K562 (cell line): ENCODE data around the gene SNRNP200. TPM values are rescaled to one million over a fixed set of nuclear protein-coding genes. Genes with fewer than 3 reads are reported as not detected.

ENCODE experiments used
- ATF1 ChIP-seq, 2 experiments: fragments of 450-650 bp in 1 of 2; IDR thresholded peaks; 2 replicates each; pipeline ENCODE4 v1.6.1; 2016; ENCODE audit warnings: missing compliant biosample characterization in 1 of 2, missing genetic modification characterization in 1 of 2
- BACH1 ChIP-seq: fragments of 200-800 bp; sonication (Bioruptor generic); IDR thresholded peaks from 2 replicates; pipeline ENCODE4 v1.6.1; 2016; ENCODE audit warnings: missing genetic modification characterization, missing compliant biosample characterization
- CREB1 ChIP-seq, 2 experiments: sonication (generic) in 1 of 2; formaldehyde crosslinking in 1 of 2; IDR thresholded peaks; 2 replicates each; pipeline versions ENCODE4 v1.6.1 to v1.8.0; 2012 to 2022; ENCODE audit warnings: inconsistent platforms in 1 of 2, mild to moderate bottlenecking in 1 of 2, missing genetic modification reagents in 1 of 2, moderate library complexity in 1 of 2
- CREM ChIP-seq: IDR thresholded peaks from 2 replicates; pipeline ENCODE4 v1.6.1; 2014; ENCODE audit warnings: antibody characterized with exemption, low read depth
- FOXA3 ChIP-seq, 2 experiments: fragments of 450-650 bp in 1 of 2; sonication (generic) in 1 of 2; formaldehyde crosslinking; IDR thresholded peaks in 1 of 2; conservative IDR thresholded peaks in 1 of 2; 2 replicates each; pipeline versions ENCODE4 v1.4.0 to v1.8.0; 2020 to 2022; ENCODE audit warnings: mild to moderate bottlenecking in 2 of 2, missing genetic modification reagents in 1 of 2
- JUN ChIP-seq, 2 experiments: sonication (generic) in 1 of 2; formaldehyde crosslinking in 1 of 2; IDR thresholded peaks; 2 replicates each; pipeline versions ENCODE4 v1.6.1 to v1.8.0; 2012 to 2022; ENCODE audit warnings: borderline replicate concordance in 2 of 2, mild to moderate bottlenecking in 2 of 2, improper control_type of control experiment in 1 of 2, low read depth in 1 of 2, low read length in 1 of 2, missing genetic modification reagents in 1 of 2
- NFE2 ChIP-seq: IDR thresholded peaks from 2 replicates; pipeline ENCODE4 v1.6.1; 2014; ENCODE audit warnings: antibody characterized with exemption, low read depth
- NFRKB ChIP-seq: fragments of 450-650 bp; IDR thresholded peaks from 2 replicates; pipeline ENCODE4 v1.6.1; 2016; ENCODE audit warnings: low read depth
- POLR2H ChIP-seq: IDR thresholded peaks from 2 replicates; pipeline ENCODE4 v1.6.1; 2016; ENCODE audit warnings: missing genetic modification characterization, low read depth, mild to moderate bottlenecking, control low read depth, missing compliant biosample characterization, moderate library complexity
- RNF2 ChIP-seq: sonication (generic); IDR thresholded peaks from 2 replicates; pipeline ENCODE4 v1.6.1; 2016
- polyA plus RNA-seq, 8 experiments: library from polyadenylated mRNA; depleted of rRNA in 4 of 8; stranded (reverse) in 5 of 8; unstranded in 3 of 8; fragments of >200 nt; fragmentation: Nextera tagmentation in 2 of 8; fragmentation: Illumina TruSeq in 1 of 8; extraction: Ambion mirVana in 2 of 8; extraction: Trizol in 1 of 8; gene quantifications; 2 replicates each; pipeline versions ENCODE4 v1.2.1 to v1.2.3, GENCODE V29; 2011 to 2014; ENCODE audit warnings: inconsistent platforms in 1 of 8, missing spikeins in 1 of 8
- total RNA-seq, 7 experiments: library from RNA; depleted of rRNA in 6 of 7; stranded (reverse); fragments of >200 nt in 6 of 7; fragmentation: Illumina TruSeq in 2 of 7; extraction: Trizol in 2 of 7; gene quantifications; 2 replicates each; pipeline versions ENCODE4 v1.2.1 to v1.2.3, GENCODE V29; 2011 to 2021; ENCODE audit warnings: low replicate concordance in 1 of 7
- TF ChIP-seq, protein P1 (sequence below): fragments of 250-450 bp; sonication (Bioruptor Pico); IDR thresholded peaks from 2 replicates; pipeline ENCODE4 v1.8.0; 2022; ENCODE audit warnings: inconsistent platforms, mild to moderate bottlenecking, moderate library complexity, borderline replicate concordance
- TF ChIP-seq, protein P2 (sequence below): sonication (generic); formaldehyde crosslinking; IDR thresholded peaks from 2 replicates; pipeline ENCODE4 v1.8.0; 2022; ENCODE audit warnings: mild to moderate bottlenecking, missing genetic modification reagents
- TF ChIP-seq, protein P3 (sequence below), 2 experiments: IDR thresholded peaks; 2 replicates each; pipeline ENCODE4 v1.6.1; 2011; ENCODE audit warnings: borderline replicate concordance in 1 of 2, control low read depth in 1 of 2, low read depth in 1 of 2, low read length in 1 of 2, mild to moderate bottlenecking in 1 of 2, mixed read lengths in 1 of 2, moderate library complexity in 1 of 2; ENCODE audit not compliant: insufficient read depth in 1 of 2, insufficient read length in 1 of 2, poor library complexity in 1 of 2, severe bottlenecking in 1 of 2; ENCODE audit errors: extremely low read depth in 1 of 2

Gene SNRNP200
- total and polyA plus RNA-seq, 9 of the 15 experiments (the other 6 are each of a cell fraction or from before 2014, with no cell fraction given), result 76.1 to 231 (median 155) TPM

DNA sequence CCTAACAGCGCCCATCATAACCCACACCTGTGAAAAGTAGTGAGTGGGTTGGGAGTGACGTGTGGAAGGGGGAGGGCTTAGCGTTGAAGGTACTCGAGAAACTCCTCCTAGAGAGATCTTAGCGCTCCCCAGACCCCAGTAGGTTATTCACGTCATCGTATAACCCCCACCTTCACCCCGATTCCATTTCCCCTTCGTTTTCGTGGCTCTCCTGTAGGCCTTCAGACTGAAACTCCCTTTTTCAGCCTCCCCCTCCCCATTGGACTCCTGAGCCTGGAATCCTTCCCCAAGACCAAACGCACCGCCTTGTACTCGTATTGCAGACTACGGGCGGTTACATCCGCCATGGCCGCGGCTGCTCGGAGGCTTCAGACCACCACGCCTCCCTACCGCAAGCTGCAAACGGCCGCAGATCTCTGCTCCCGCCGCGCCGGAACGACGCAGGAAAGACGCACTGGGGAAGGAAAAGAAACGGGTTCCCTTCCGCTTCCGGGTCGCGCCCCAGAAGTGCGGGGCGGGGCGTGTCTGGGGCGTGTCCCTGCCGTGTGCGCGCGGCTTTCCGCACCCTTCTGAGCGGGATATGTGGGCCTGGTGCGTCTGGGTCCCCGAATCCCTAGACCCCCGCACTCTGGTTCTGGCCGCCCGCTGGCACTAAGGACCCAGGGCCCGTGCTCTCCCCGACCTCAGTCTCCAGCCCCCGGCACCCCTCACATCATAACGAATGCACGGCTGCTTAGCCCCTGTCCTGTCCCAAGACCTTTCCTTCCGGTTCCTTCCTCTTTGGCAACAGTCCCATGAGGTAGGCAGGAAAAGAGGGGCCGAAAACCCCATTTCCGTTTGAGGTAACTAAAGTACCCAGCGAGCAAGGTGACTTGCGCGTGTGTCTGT lies at the start of gene SNRNP200 (continued):
- TF ChIP-seq CREB1 (IDR thresholded peaks at IDR 0.05), result peak; percentile 75
- TF ChIP-seq CREB1 (CRISPR knock-in tag; IDR thresholded peaks at IDR 0.05), result peak; percentile 80
- TF ChIP-seq JUN (IDR thresholded peaks at IDR 0.05; ENCODE audit: borderline replicate concordance, low read depth, low read length), result peak; percentile 39; the same call in 1 of the 2 replicates
- peak; percentile 36; the same call in 1 of the 2 replicates for TF ChIP-seq JUN (CRISPR knock-in tag; IDR thresholded peaks at IDR 0.05; ENCODE audit: borderline replicate concordance)
- peak; percentile 63; the same call in 1 of the 2 replicates for TF ChIP-seq RNF2
- TF ChIP-seq CREM, result peak; percentile 95
- no peak for TF ChIP-seq BACH1 (tag)
- TF ChIP-seq, protein P1, sequence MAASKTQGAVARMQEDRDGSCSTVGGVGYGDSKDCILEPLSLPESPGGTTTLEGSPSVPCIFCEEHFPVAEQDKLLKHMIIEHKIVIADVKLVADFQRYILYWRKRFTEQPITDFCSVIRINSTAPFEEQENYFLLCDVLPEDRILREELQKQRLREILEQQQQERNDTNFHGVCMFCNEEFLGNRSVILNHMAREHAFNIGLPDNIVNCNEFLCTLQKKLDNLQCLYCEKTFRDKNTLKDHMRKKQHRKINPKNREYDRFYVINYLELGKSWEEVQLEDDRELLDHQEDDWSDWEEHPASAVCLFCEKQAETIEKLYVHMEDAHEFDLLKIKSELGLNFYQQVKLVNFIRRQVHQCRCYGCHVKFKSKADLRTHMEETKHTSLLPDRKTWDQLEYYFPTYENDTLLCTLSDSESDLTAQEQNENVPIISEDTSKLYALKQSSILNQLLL (CRISPR knock-in tag), result no peak
- 0 out of 2 replicates have a peak, but pooled peaks have one; percentile 12 for TF ChIP-seq NFE2
- TF ChIP-seq NFRKB, result peak; percentile 37; the same call in 1 of the 2 replicates
- TF ChIP-seq, protein P2, sequence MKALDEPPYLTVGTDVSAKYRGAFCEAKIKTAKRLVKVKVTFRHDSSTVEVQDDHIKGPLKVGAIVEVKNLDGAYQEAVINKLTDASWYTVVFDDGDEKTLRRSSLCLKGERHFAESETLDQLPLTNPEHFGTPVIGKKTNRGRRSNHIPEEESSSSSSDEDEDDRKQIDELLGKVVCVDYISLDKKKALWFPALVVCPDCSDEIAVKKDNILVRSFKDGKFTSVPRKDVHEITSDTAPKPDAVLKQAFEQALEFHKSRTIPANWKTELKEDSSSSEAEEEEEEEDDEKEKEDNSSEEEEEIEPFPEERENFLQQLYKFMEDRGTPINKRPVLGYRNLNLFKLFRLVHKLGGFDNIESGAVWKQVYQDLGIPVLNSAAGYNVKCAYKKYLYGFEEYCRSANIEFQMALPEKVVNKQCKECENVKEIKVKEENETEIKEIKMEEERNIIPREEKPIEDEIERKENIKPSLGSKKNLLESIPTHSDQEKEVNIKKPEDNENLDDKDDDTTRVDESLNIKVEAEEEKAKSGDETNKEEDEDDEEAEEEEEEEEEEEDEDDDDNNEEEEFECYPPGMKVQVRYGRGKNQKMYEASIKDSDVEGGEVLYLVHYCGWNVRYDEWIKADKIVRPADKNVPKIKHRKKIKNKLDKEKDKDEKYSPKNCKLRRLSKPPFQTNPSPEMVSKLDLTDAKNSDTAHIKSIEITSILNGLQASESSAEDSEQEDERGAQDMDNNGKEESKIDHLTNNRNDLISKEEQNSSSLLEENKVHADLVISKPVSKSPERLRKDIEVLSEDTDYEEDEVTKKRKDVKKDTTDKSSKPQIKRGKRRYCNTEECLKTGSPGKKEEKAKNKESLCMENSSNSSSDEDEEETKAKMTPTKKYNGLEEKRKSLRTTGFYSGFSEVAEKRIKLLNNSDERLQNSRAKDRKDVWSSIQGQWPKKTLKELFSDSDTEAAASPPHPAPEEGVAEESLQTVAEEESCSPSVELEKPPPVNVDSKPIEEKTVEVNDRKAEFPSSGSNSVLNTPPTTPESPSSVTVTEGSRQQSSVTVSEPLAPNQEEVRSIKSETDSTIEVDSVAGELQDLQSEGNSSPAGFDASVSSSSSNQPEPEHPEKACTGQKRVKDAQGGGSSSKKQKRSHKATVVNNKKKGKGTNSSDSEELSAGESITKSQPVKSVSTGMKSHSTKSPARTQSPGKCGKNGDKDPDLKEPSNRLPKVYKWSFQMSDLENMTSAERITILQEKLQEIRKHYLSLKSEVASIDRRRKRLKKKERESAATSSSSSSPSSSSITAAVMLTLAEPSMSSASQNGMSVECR (CRISPR knock-in tag), result peak; percentile 93
- peak in 1 of 2 experiments; percentile 68; a peak in 1 of 4 replicates for TF ChIP-seq FOXA3 (CRISPR knock-in tag; conservative IDR thresholded peaks at IDR 0.05 in 1 of 2, IDR thresholded peaks at IDR 0.05 in 1 of 2)
- TF ChIP-seq ATF1 (CRISPR knock-in tag; IDR thresholded peaks at IDR 0.05), result peak; percentile 62
- TF ChIP-seq ATF1 (tag; IDR thresholded peaks at IDR 0.05), result peak; percentile 92
- TF ChIP-seq, protein P3, sequence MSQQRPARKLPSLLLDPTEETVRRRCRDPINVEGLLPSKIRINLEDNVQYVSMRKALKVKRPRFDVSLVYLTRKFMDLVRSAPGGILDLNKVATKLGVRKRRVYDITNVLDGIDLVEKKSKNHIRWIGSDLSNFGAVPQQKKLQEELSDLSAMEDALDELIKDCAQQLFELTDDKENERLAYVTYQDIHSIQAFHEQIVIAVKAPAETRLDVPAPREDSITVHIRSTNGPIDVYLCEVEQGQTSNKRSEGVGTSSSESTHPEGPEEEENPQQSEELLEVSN (IDR thresholded peaks at IDR 0.05; ENCODE audit: borderline replicate concordance in 1 of 2, extremely low read depth in 1 of 2, insufficient read depth in 1 of 2, insufficient read length in 1 of 2, low read depth in 1 of 2, low read length in 1 of 2, poor library complexity in 1 of 2, severe bottlenecking in 1 of 2), result peak; percentile 59
- peak; percentile 89 for TF ChIP-seq POLR2H (tag)
